Measurements from ENCODE around the gene TBC1D20.
A peak's percentile ranks its signal among the peaks of the same experiment; 100 is the strongest.

TBC1D20 gene

GRCh38 chr20:420721-421574 is 41.4 kb downstream of the TBC1D20 start:
- Histone ChIP-seq H3K23ac (ENCODE audit: low read length) (no peak overlapping the region), H3K27me3 (ENCODE audit: insufficient read depth, low read length) (no peaks in the 10 kb centered on the region), H2BK5ac (ENCODE audit: low read depth, low read length, poor library complexity) (no peak overlapping the region), H3K9ac (ENCODE audit: low read length) (no peak overlapping the region), H4K12ac (ENCODE audit: low read depth, low read length) (no peak overlapping the region), H2BK120ac (ENCODE audit: insufficient read depth, low read length, poor library complexity) (no peak overlapping the region), H3K36me3 (ENCODE audit: control insufficient read depth in 1 of 2, insufficient read depth in 2 of 2, low read length in 2 of 2) (peaks cover 45 to 52% of the 10 kb centered on the region in 2 experiments), H3K27ac (ENCODE audit: low read depth, low read length) (no peak overlapping the region), H2AK5ac (ENCODE audit: low read length) (no peak overlapping the region), H4K91ac (ENCODE audit: low read depth, low read length) (no peak overlapping the region), H3K18ac (ENCODE audit: low read length) (no peak overlapping the region), H3K79me1 (ENCODE audit: low read length) (no peaks in the 10 kb centered on the region), H2AFZ (ENCODE audit: insufficient read depth, low read length, poor library complexity) (no peak overlapping the region), H3K4me1 (ENCODE audit: control insufficient read depth in 1 of 2, insufficient read depth in 2 of 2, low read length in 2 of 2) (no peaks in the 10 kb centered on the region), H3K4ac (ENCODE audit: low read depth, low read length) (no peak overlapping the region), H3K14ac (ENCODE audit: low read length) (no peak overlapping the region), H2BK12ac (ENCODE audit: low read length) (no peak overlapping the region), H3K9me3 (ENCODE audit: insufficient read depth, low read depth, low read length) (peaks cover 3% of the 10 kb centered on the region), H3K79me2 (ENCODE audit: control insufficient read depth, insufficient read depth, low read length, poor library complexity) (no peaks in the 10 kb centered on the region), H4K8ac (ENCODE audit: low read depth, low read length) (no peak overlapping the region), H3K4me3 (ENCODE audit: low read depth, low read length) (no peak overlapping the region), H3K4me2 (ENCODE audit: low read length) (no peak overlapping the region)
- WGBS (ENCODE audit: extremely low coverage, insufficient coverage, insufficient read length): no CpG with 5 or more reads among the region's 49 CpGs
- peak in 1 of 2 donors; percentile 35 for DNase-seq

- Histone ChIP-seq H3K4me2 (ENCODE audit: low read length) (no peak overlapping the region), H3K9me3 (ENCODE audit: insufficient read depth, low read depth, low read length) (peaks cover 3% of the 10 kb centered on the region), H3K4me3 (ENCODE audit: low read depth, low read length) (no peak overlapping the region), H3K79me1 (ENCODE audit: low read length) (no peaks in the 10 kb centered on the region), H3K14ac (ENCODE audit: low read length) (no peak overlapping the region), H4K91ac (ENCODE audit: low read depth, low read length) (no peak overlapping the region), H3K9ac (ENCODE audit: low read length) (no peak overlapping the region), H2BK120ac (ENCODE audit: insufficient read depth, low read length, poor library complexity) (no peak overlapping the region), H3K27ac (ENCODE audit: low read depth, low read length) (no peak overlapping the region), H3K79me2 (ENCODE audit: control insufficient read depth, insufficient read depth, low read length, poor library complexity) (no peaks in the 10 kb centered on the region), H4K8ac (ENCODE audit: low read depth, low read length) (no peak overlapping the region), H3K4ac (ENCODE audit: low read depth, low read length) (no peak overlapping the region), H2AFZ (ENCODE audit: insufficient read depth, low read length, poor library complexity) (no peak overlapping the region), H2BK5ac (ENCODE audit: low read depth, low read length, poor library complexity) (no peak overlapping the region), H4K12ac (ENCODE audit: low read depth, low read length) (no peak overlapping the region), H2AK5ac (ENCODE audit: low read length) (no peak overlapping the region), H3K4me1 (ENCODE audit: control insufficient read depth in 1 of 2, insufficient read depth in 2 of 2, low read length in 2 of 2) (no peaks in the 10 kb centered on the region), H3K18ac (ENCODE audit: low read length) (no peak overlapping the region), H2BK12ac (ENCODE audit: low read length) (no peak overlapping the region), H3K27me3 (ENCODE audit: insufficient read depth, low read length) (no peaks in the 10 kb centered on the region), H3K23ac (ENCODE audit: low read length) (no peak overlapping the region), H3K36me3 (ENCODE audit: control insufficient read depth in 1 of 2, insufficient read depth in 2 of 2, low read length in 2 of 2) (peaks cover 47 to 55% of the 10 kb centered on the region in 2 experiments)
- no CpG with 5 or more reads among the region's 20 CpGs for WGBS (ENCODE audit: extremely low coverage, insufficient coverage, insufficient read length)
- DNase-seq: no peak
Measured at GRCh38 chr20:420166-420620, 42.1 kb downstream of the TBC1D20 start.

DNA sequence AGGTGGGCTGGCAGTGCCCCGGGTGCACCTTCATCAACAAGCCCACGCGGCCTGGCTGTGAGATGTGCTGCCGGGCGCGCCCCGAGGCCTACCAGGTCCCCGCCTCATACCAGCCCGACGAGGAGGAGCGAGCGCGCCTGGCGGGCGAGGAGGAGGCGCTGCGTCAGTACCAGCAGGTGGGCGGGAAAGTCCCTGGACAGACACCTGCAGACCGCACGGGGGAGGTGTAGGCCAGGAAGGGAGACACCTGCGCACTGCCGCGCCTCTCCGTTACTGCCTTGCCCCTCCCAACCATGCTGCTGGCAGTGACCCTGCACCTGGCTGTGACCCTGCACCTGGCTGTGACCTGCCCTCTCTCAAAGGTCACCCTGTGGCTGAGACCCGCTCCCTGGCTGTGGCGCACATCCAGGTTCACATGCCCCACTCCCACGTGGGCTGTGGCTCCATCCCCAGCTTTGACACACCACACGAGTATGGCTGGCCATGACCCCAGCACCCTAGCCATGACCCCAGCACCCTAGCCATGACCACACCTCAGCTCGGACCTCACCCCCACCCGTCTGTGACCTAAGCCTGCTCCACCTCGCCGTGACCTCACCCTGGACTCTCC is 42.7 kb downstream of the TBC1D20 start:
- H2AK5ac ChIP-seq (ENCODE audit: low read length): no peak overlapping the region
- H3K79me1 ChIP-seq (ENCODE audit: low read length): no peaks in the 10 kb centered on the region
- no peak overlapping the region for H3K4me2 ChIP-seq (ENCODE audit: low read length)
- no peak overlapping the region for H4K91ac ChIP-seq (ENCODE audit: low read depth, low read length)
- no peaks in the 10 kb centered on the region for H3K27me3 ChIP-seq (ENCODE audit: insufficient read depth, low read length)
- no CpG with 5 or more reads among the region's 32 CpGs for WGBS (ENCODE audit: extremely low coverage, insufficient coverage, insufficient read length)
- no peak overlapping the region for H2BK12ac ChIP-seq (ENCODE audit: low read length)
- H4K12ac ChIP-seq (ENCODE audit: low read depth, low read length): no peak overlapping the region
- H3K4me3 ChIP-seq (ENCODE audit: low read depth, low read length): no peak overlapping the region
- peaks cover 3% of the 10 kb centered on the region for H3K9me3 ChIP-seq (ENCODE audit: insufficient read depth, low read depth, low read length)
- H4K8ac ChIP-seq (ENCODE audit: low read depth, low read length): no peak overlapping the region
- H3K23ac ChIP-seq (ENCODE audit: low read length): no peak overlapping the region
- H2AFZ ChIP-seq (ENCODE audit: insufficient read depth, low read length, poor library complexity): no peak overlapping the region
- no peak overlapping the region for H2BK120ac ChIP-seq (ENCODE audit: insufficient read depth, low read length, poor library complexity)
- H3K14ac ChIP-seq (ENCODE audit: low read length): no peak overlapping the region
- H2BK5ac ChIP-seq (ENCODE audit: low read depth, low read length, poor library complexity): no peak overlapping the region
- H3K27ac ChIP-seq (ENCODE audit: low read depth, low read length): no peak overlapping the region
- no peak overlapping the region for H3K18ac ChIP-seq (ENCODE audit: low read length)
- no peaks in the 10 kb centered on the region for H3K79me2 ChIP-seq (ENCODE audit: control insufficient read depth, insufficient read depth, low read length, poor library complexity)
- DNase-seq: peak; percentile 94 to 95
- no peak overlapping the region for H3K9ac ChIP-seq (ENCODE audit: low read length)
- no peaks in the 10 kb centered on the region for H3K4me1 ChIP-seq (ENCODE audit: control insufficient read depth in 1 of 2, insufficient read depth in 2 of 2, low read length in 2 of 2)
- peaks cover 47 to 55% of the 10 kb centered on the region in 2 experiments for H3K36me3 ChIP-seq (ENCODE audit: control insufficient read depth in 1 of 2, insufficient read depth in 2 of 2, low read length in 2 of 2)
- no peak overlapping the region for H3K4ac ChIP-seq (ENCODE audit: low read depth, low read length)

GRCh38 chr20:418858-419365 is 43.4 kb downstream of the TBC1D20 start:
- no peak overlapping the region for H2AFZ ChIP-seq (ENCODE audit: insufficient read depth, low read length, poor library complexity)
- H3K4me3 ChIP-seq (ENCODE audit: low read depth, low read length): no peak overlapping the region
- no peaks in the 10 kb centered on the region for H3K79me1 ChIP-seq (ENCODE audit: low read length)
- H4K12ac ChIP-seq (ENCODE audit: low read depth, low read length): no peak overlapping the region
- H4K91ac ChIP-seq (ENCODE audit: low read depth, low read length): no peak overlapping the region
- H3K4ac ChIP-seq (ENCODE audit: low read depth, low read length): no peak overlapping the region
- no peak overlapping the region for H2AK5ac ChIP-seq (ENCODE audit: low read length)
- H4K8ac ChIP-seq (ENCODE audit: low read depth, low read length): no peak overlapping the region
- WGBS (ENCODE audit: extremely low coverage, insufficient coverage, insufficient read length): no CpG with 5 or more reads among the region's 8 CpGs
- H3K4me1 ChIP-seq (ENCODE audit: control insufficient read depth in 1 of 2, insufficient read depth in 2 of 2, low read length in 2 of 2): no peaks in the 10 kb centered on the region
- H3K27ac ChIP-seq (ENCODE audit: low read depth, low read length): no peak overlapping the region
- no peaks in the 10 kb centered on the region for H3K79me2 ChIP-seq (ENCODE audit: control insufficient read depth, insufficient read depth, low read length, poor library complexity)
- H3K9ac ChIP-seq (ENCODE audit: low read length): no peak overlapping the region
- no peak overlapping the region for H2BK5ac ChIP-seq (ENCODE audit: low read depth, low read length, poor library complexity)
- H3K27me3 ChIP-seq (ENCODE audit: insufficient read depth, low read length): no peaks in the 10 kb centered on the region
- H3K36me3 ChIP-seq (ENCODE audit: control insufficient read depth in 1 of 2, insufficient read depth in 2 of 2, low read length in 2 of 2): peaks cover 47 to 51% of the 10 kb centered on the region in 2 experiments
- no peak overlapping the region for H3K23ac ChIP-seq (ENCODE audit: low read length)
- no peak for DNase-seq
- H2BK12ac ChIP-seq (ENCODE audit: low read length): no peak overlapping the region
- no peak overlapping the region for H3K18ac ChIP-seq (ENCODE audit: low read length)
- H2BK120ac ChIP-seq (ENCODE audit: insufficient read depth, low read length, poor library complexity): no peak overlapping the region
- peaks cover 3% of the 10 kb centered on the region for H3K9me3 ChIP-seq (ENCODE audit: insufficient read depth, low read depth, low read length)
- no peak overlapping the region for H3K4me2 ChIP-seq (ENCODE audit: low read length)
- H3K14ac ChIP-seq (ENCODE audit: low read length): no peak overlapping the region

All from trophoblast cell (in vitro differentiated cells and primary cell).